ENCODE data around the gene LNX2. TPM values are rescaled to one million over a fixed set of nuclear protein-coding genes. Genes with fewer than 3 reads are reported as not detected.

The LNX2 gene
- total RNA-seq, 1 donor from 2014 or later: 10.1 TPM

DNA sequence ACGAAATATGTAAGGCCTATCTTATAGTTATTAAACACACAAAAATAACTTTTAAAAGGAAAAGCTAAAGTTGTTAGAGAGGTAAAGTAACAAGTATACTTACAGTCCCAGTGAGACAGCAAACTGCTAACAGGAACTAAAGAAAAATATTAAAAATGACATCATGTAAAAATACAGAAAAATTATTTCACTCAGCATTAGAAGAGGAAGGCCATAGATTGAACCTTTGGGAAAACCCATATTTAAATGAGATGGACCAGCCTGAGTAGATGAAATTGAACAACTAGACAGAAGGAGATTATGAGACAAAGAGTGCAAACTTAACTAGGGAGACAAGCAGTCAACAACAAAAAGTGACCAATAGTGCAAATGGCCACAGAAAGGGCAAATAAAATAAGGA, 49.4 kb downstream of the LNX2 start:
- no peak for ATAC-seq
- no peak for DNase-seq (ENCODE audit: low spot score)

DNA sequence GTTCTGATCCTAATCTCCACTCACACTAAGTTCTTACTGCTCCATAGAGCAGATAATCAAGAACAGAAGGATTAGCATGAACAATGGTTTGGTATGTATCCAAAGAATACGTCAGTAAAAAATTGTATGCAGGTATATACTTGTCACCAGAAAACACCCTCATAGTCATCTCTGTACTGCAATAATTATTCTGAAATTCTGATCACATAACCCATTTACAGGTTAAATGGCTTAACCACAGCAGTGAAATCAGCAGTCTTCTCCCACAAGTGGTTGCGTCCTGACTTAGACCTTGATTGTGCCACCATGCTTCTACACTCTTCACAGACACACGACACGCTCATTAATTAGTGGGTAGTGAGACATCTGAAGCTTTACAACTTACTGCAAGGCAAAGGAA, 50.9 kb downstream of the LNX2 start:
- DNase-seq (ENCODE audit: low spot score): no peak
- no peak for ATAC-seq

DNA sequence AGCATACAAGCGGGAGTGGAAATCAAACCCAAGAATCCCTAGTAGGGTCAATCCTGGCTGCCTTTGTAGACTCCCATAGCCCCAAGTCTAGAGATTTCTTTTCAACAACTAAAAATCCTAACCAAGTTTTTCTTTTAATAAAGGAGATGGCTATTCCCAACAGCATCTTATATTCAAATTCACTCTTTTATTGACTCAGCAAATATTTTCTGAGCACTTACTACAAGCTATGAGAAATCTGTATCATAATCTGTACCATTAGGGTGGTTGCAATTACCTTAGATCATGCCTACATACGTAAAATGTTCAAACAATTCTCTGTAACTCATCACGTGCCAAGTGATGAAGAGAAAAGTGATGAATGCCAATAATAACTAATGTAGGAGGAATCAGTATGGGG, 54.5 kb downstream of the LNX2 start:
- DNase-seq (ENCODE audit: low spot score): no peak
- ATAC-seq: no peak

DNA sequence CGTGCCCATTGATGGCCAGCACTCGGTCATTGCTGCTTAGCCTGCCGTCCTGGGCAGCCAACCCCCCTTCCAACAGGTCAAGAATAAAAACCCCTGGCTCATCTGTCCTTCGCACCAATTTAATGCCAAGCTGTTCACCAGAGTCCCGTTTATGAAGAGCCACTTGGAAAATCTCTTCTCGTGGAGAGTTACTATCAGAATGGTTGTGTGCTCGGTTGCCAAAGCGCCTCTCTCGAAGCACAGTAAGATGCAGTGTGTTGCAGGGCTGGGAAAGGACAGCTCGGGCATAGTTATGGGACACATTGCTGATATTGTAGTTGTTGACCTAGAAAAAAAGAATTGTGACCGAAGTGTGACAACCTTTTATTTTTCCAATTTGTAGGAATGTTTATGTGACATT, 57.9 kb downstream of the LNX2 start:
- ATAC-seq (no peak), DNase-seq (ENCODE audit: low spot score) (no peak)

DNA sequence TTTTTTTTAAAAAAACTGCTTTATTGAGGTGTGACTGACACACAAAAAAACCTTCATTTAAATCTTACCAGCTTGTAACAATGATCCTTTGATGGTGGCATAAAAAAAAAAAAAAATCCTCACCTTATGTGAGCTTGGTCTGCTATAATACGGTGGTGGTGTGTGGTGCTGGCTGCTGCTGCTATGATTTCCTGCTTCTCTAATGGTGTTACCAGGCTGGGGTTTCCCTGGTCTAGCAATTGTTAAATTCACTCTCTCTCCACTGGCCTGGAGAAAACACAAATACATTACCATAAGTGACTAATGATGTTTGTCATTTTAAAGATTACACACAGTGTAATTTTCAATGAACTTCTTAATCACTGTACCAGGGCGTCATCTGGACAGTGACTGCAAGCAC, 60.6 kb downstream of the LNX2 start:
- no peak for ATAC-seq
- DNase-seq (ENCODE audit: low spot score): no peak

DNA sequence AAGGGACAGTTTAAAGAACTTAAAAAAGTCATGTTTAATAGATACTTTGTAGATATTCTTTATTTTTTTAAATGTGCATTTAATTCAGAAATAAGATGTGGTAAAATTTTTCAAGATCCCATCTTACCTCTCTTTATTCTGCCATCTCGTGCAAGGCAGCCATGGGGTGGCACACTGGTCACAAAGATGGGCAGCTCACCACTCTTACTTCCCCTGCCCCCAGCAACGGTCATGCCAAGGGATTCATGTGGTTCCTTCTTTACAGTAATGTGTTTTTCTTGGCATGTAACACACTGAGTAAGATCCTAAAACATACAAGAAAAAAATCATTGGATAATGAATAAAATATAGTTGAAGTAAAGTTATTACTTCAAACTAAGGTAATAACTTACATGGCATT, 64.2 kb downstream of the LNX2 start:
- no peak for DNase-seq (ENCODE audit: low spot score)
- ATAC-seq: peak; percentile 31

DNA sequence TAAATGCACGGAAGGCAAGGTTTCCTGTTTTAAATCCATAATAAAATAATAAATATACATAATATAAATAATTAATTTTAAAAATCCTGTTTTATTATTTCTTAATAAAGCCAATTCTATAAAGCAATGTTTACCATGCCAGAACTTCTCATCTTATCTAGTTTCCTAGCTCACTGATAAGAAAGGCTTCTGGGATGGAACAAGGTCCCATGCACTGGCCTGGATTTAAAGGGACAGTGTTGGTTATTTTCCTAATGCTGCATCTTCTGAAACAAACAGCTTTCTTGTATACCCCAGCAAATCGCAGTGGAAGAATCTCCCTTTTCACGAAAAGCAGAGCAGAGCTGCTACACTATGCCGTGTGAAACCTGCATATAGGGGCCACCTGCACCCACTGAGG, 68.8 kb downstream of the LNX2 start:
- DNase-seq (ENCODE audit: low spot score): no peak
- ATAC-seq: peak; percentile 68

DNA sequence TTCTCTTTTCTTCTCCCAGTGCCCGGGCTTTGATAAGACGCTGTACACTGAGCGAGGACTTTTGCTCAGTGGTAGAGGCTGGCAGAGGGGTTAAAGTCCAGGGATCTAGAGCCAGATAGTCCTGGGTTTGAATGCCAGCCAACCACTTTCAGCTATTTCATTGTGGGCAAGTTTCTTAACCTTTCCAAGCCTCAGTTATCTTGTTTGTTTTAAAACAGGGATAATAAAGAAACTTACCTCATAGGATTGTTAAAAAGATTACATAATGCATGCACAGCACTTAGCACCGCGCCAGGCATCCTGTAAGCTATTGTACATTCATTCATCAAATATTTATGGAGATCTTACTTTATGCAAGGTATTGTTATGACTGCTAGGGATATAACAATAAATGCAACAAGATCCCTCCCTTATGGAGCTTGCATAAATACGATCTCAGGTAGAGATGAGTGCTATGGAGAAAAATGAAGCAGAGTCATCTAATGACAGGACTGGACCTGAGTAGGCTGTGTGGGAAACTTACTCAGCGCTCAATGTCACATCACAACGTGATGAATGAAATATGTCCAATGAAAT, 70.8 kb downstream of the LNX2 start:
- ATAC-seq: peak; percentile 89

DNA sequence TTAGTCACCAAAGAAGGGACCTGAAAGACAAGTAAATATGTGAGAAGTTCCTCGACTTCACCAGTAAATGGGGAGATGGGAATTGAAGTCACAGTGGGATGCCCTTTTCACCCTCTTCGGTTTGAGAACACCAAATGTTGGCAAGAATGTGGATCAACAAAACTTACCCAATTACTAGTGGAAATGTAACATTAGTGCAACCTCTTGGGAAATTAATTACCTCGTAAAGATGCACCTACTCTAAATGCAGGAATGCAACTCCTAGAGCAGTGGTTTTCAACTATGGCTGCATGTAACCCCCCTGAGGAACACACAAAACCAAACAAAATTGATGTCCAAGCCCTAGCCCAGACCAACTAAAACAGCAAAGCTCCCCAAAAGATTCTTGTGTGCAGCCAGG, 78.1 kb downstream of the LNX2 start:
- ATAC-seq (no peak), DNase-seq (ENCODE audit: low spot score) (no peak)

More for the DNA sequence above, 70.8 kb downstream of the LNX2 start:
- DNase-seq (ENCODE audit: low spot score): peak; percentile 77

DNA sequence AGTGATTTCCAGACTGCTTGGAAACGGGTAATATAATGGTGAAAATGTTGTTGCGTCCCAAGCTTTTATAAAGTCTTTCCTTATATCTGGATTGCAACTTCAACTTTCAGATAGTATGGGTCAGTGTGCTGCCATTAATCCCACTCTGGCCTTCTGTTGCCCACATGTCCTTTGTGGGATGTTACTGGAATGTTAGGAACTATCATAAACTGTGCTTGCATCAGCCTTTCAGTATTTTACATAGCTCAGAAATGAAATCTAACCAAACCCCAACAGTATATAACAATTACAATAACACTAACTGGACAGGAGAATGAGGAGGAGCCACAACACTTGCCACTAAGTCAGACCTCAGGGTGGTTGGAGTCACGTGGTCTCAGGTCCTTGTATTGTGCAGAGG, 78.9 kb downstream of the LNX2 start:
- no peak for ATAC-seq

DNA sequence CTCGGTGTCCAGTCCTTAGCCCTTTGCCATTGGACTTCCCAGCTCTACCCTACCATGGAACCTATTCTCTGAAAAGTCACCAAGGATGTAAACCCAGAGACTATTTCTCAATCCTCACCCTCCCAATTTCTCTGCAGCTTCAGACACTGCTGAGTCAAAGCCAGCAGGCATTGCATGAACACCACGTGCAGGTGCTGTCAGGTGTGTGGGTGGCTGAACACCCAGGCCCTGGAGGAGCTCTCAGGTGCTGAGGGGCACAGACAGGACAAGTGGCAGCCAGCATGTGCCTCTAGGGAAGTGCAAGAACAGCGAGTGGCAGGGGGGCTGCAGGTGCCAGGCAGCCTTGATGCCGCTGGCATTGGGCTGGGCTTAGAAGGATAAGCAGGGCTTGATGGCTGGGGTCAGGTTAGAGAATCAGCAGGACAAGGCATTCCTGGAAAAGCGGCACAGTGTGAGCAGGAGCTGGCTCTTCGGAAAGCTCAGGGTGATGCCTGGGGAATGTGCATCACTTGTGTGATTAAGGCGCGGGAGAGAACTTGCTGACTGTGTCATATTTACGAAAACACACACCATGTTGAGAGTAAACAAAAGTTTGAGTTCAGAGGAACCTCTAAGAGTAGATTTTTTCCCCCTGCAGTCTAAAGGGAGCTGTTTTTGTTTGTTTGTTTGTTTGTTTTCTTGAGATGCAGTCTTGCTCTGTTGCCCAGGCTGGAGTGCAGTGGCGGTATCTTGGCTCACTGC, 83.8 kb downstream of the LNX2 start:
- ATAC-seq (peak; percentile 32), DNase-seq (ENCODE audit: low spot score) (no peak)

More for the DNA sequence above, 78.9 kb downstream of the LNX2 start:
- DNase-seq (ENCODE audit: low spot score): no peak

DNA sequence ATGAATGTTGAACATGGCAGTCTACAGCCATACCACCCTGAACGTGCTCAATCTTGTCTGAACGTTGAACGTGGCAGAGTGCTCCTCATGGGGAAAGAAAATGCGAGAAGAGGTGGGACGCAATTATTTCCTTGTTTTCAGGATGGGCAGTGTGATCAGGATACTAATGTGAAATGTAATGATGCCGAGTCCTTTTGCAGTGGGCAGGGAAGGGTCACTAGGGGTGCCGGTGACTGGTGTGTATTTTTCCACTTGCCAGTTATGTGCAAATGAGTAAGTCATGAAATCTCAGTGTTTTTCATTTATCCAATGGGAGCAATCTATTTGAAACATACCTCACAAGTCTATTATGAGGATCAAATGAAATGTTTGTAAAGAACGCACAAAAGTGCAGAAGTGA, 84.8 kb downstream of the LNX2 start:
- DNase-seq (ENCODE audit: low spot score) (no peak), ATAC-seq (no peak)

DNA sequence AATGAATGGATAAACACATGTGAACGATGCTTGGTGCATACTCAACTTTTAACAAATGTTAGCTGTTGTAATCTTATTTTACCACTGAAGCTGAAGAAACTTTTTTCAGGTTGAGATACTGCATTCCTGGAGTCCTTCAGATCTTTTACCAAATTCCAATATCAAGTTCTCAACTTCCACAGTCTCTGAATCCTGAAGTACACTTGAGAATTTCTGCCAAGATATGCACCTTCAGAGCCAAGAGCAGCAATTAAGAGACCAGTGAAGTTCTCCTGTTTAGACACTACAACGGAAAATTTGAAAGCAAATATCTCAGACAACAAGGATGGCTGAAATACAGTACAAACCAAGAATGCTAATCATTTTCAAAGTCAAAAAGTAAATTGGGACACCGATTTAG, 85.3 kb downstream of the LNX2 start:
- DNase-seq (ENCODE audit: low spot score): no peak
- ATAC-seq: no peak

DNA sequence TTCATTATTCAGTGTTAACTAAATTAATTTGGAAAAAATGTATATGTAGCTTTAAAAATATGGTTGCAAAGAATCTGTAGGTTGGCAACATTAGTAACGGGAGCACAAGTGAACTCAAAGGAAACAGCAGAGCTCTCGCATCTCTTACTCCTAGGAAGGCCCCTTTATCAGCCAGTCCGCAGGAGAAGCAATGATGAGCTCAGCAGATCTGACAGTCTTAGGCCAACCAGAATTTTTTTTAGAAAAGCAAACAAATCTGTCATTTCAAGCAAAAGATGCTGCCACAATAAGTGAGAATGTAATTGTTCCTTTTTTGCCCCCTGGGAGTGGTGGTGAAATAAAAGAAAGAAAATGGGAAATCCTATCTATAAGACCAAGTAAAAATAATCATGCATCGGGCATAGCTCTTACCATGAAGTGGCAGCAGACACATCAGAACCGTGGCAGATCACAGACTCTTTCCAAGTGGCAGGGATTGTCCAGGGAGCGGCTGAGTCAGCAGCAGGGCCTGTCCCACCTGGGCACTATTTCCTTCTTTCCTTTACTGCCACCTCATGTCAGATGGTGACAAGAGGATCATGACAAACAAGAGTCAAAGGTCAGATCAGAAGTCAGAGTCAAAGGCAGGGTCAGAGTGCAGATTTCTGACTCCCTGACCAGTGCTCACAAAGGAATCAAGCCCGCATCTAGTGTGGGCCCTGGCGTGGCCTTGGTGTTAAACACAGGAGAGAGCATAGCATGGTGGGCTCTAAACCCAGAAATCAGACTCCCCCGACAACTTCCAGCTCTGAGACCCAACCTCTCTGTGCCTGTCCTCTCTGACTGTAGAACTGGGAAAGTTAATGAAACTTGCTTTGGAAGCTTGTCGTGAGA, 86.0 kb downstream of the LNX2 start:
- ATAC-seq (no peak), DNase-seq (ENCODE audit: low spot score) (no peak)

DNA sequence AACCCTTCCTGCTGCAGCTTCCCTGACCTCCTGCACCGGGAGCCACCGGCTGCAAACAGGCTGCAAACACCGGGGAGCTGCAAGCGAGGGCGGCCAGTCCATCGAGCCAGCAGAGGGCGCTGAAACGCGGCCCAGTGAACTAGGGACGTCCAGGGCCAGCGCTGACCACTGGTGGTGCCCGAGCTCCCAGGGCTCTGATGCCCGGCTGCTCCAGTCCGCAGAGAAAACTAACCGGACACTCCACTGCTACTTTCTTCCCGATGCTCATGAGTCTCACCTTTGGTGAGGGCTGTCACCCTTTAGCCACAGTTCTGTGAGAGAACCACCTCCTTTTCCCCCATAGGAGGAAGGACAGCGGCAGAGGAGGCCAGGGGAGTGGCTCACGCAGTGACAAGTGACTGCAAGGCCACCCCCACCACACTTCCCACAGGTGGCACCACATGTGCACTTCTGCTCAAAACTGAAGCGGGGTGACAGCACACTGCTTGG, 87.1 kb downstream of the LNX2 start:
- DNase-seq (ENCODE audit: low spot score): peak; percentile 88
- peak; percentile 99 for ATAC-seq

DNA sequence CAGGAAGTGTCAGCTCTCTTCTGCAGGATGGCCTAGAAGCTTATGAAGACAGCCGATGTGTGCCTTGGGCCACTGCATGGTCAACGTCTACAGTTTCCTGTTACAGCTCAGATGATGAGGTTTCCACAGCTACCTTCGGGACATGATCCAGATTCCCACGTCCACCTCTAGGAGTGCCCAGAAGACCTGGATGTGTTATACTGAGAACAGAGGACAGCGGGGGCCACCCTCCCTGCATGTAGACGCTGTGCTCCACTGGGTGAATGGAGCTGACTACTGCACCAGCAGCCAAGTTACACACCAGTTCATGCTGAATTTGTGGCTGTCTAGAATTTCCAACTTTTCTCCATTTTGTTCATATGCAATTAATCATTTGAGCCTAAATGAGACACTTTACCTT, 91.4 kb downstream of the LNX2 start:
- ATAC-seq: no peak
- no peak for DNase-seq (ENCODE audit: low spot score)

DNA sequence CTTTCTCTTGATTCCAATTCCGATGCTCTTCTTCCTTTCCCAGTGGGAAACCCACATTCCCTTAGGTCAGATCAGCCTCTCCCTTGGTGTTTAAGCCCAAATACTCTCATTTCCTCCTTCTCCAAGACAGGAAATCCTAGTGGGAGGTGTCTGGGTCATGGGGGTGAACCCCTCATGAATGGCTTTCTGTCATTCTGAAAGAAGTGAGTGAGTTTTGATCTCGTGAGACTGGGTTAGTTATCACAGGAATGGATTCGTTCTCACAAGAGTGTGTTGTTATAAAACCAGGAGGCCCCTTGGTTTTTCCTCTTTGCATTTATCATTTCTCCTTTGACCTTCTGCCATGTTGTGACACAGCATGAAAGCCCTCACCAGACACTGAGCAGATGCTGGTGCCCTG, 93.8 kb downstream of the LNX2 start:
- no peak for DNase-seq (ENCODE audit: low spot score)
- no peak for ATAC-seq

DNA sequence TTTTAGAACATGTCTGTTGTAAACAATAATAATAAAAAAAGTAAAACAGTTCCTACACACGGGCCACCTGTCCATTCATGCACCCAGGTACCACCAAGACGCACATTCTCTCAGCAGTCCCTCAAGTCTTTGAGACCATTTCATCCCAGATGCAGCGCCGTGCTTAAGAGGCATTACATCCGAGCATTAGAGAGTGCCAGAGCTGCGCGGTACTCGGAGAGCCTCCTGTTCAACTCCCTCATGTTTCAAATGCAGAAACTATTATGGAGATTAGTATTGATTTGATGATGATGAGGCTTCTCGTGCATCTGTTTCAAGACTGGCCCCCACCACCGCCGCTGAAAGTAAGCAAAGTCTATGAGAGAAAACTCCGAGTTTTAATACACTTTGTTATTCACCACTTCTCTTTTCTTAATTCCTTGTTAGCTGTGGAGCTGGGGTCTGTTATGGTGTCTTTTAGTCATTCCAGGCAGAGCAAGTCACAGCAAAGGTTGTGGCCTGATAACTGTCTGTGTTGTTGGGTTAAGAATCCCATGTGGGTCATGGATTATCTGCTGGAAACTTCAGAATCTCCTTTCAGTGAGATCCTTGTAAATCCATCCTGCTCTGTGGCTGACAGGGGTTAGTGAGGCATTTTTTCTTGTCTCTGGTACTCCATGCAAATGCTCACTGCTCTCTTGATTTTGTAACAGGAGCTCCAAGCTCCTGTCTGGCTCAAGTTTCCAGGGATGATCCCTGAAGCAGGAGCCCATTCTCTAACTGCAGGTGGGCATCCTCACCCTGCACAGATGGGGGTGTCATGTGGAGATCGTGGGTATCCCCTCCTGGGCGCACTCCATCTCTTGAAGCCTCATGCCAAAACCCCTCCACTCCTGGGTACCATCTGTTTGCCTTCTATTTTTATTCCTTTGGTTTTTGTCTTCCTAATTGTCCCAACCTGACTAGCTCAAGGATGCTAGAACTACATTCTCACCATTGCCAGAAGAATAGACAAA, 95.1 kb downstream of the LNX2 start:
- ATAC-seq: no peak

DNA sequence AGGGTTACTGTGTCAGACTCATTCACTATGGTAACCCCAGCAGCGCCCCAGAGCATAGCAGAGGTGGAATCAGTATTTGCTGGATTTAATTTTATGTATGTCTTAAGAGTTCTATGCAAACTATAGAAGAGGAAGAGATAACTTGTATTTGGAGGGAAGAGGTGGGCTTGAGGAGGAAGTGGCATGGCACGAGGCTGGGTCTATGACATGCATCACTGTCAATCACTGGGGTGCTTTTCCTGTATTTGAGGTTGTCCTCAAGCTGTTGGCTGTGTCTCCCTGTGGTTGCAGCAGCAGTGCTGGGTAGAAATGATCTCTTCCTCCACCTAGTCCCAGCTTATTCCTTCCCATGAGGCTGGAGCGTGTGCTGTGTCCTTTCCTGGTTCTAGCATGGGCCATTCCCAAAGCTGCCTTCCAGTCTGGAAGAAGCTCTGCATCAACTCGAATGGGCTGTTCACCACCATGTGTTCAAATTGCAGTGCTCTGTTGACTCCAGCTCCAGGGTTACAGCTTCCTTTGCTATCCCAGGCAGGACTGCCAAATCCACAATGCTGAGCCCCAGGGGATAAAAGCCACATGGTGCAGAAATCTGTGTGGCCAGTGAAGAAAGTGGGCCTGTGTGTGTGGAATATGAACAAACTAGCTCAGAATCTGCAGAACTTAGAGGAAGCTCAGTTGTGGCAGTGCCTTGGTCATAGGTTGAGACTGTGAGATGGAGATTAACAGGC, 96.8 kb downstream of the LNX2 start:
- DNase-seq (ENCODE audit: low spot score) (no peak), ATAC-seq (no peak)

More for the DNA sequence above, 95.1 kb downstream of the LNX2 start:
- DNase-seq (ENCODE audit: low spot score): no peak

DNA sequence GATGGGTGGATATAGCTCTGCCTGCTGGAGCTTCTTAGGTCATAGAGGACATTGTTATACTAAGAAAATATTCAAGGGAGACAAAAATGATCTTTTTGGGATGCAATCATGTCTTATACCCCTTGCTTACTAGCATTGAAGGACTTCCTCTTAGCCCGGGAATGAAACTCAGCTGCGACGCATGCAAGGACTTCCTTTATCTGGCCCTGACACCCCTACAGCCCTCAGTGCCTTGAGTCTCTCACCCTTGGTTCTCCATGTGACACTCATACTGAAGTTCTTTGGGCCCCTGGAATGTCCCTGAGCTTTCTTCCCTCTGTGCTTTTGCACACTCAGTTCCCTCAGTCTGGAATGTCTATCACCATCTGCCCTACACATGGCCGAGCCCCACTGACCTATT, 97.5 kb downstream of the LNX2 start:
- DNase-seq (ENCODE audit: low spot score) (no peak), ATAC-seq (peak; percentile 22)

Measured in left lobe of liver (tissue), 2 donors.